ENCODE measurements around the gene TEFM. TPM values are rescaled to one million over a fixed set of nuclear protein-coding genes. Genes with fewer than 3 reads are reported as not detected.
A peak's percentile ranks its signal among the peaks of the same experiment; 100 is the strongest.
"Not testable (repeated sequence)": the region's sequence is repeated elsewhere in the genome, so short reads cannot be mapped to it uniquely, and the experiment has no call there.

Gene TEFM
- total and polyA plus RNA-seq, 4 experiments from 2014 or later: 20.2 to 21.3 (median 21.0) TPM

- Histone ChIP-seq H3K27me3 (ENCODE audit: insufficient read depth, low read length) (peaks cover 15% of the 10 kb centered on the region), H3K27ac (ENCODE audit: low read depth, low read length) (no peak overlapping the region), H3K36me3 (ENCODE audit: insufficient read depth, low read length) (no peaks in the 10 kb centered on the region), H3K4me3 (ENCODE audit: low read length in 2 of 2) (no peak overlapping the region), H3K4me1 (ENCODE audit: insufficient read depth, low read length) (peaks cover 8% of the 10 kb centered on the region), H3K9me3 (ENCODE audit: control insufficient read depth in 1 of 2, low read length in 2 of 2) (no peaks in the 10 kb centered on the region)
- H3K9me3 Mint-ChIP-seq: peaks cover 0 to 1% (median 0%) of the 10 kb centered on the region in 8 donors
- ChIA-PET CTCF (ENCODE audit: partially characterized antibody) (interaction anchor here (1.9 kb wide), 1 partner anchor 11 kb away, joined by 4 read pairs; no protein-coding TSS in a partner anchor), POLR2A (ENCODE audit: partially characterized antibody) (no interaction called here)
- no peaks in the 10 kb centered on the region for H3K36me3 Mint-ChIP-seq
- no peak for DNase-seq
- peaks cover 2 to 16% (median 11%) of the 10 kb centered on the region in 4 donors for H3K4me1 Mint-ChIP-seq
- H3K27me3 Mint-ChIP-seq: peaks cover 24 to 29% of the 10 kb centered on the region in 2 donors
- no peak overlapping the region for H3K27ac Mint-ChIP-seq
- H3K4me3 Mint-ChIP-seq: peak overlapping the region; percentile 3 to 80 (median 56)
- intact Hi-C loops (cut with micrococcal nuclease): no loop called here
These were observed 14.9 kb upstream of the TEFM start for GRCh38 chr17:30920683-30921543.

GRCh38 chr17:30920282-30920681, 14.2 kb upstream of the TEFM start:
- Histone ChIP-seq H3K36me3 (ENCODE audit: insufficient read depth, low read length) (no peaks in the 10 kb centered on the region), H3K27ac (ENCODE audit: low read depth, low read length) (no peak overlapping the region), H3K4me1 (ENCODE audit: insufficient read depth, low read length) (peaks cover 8% of the 10 kb centered on the region), H3K27me3 (ENCODE audit: insufficient read depth, low read length) (peaks cover 15% of the 10 kb centered on the region), H3K4me3 (ENCODE audit: low read length in 2 of 2) (no peak overlapping the region), H3K9me3 (ENCODE audit: control insufficient read depth in 1 of 2, low read length in 2 of 2) (no peaks in the 10 kb centered on the region)
- CTCF ChIA-PET (ENCODE audit: partially characterized antibody): interaction anchor here (1.9 kb wide), 1 partner anchor 12 kb away, joined by 4 read pairs; no protein-coding TSS in a partner anchor
- Mint-ChIP-seq H3K27me3 (peaks cover 23 to 29% of the 10 kb centered on the region in 2 donors), H3K4me3 (no peak overlapping the region), H3K4me1 (peaks cover 2 to 16% (median 11%) of the 10 kb centered on the region in 4 donors), H3K27ac (peak overlapping the region in 1 of 7 donors; percentile 72), H3K9me3 (peaks cover 0 to 1% (median 0%) of the 10 kb centered on the region in 8 donors), H3K36me3 (no peaks in the 10 kb centered on the region)
- POLR2A ChIA-PET (ENCODE audit: partially characterized antibody): no interaction called here
- intact Hi-C loops (cut with micrococcal nuclease): no loop called here
- DNase-seq: no peak

GRCh38 chr17:30917050-30917449, 11.0 kb upstream of the TEFM start:
- peaks cover 0 to 11% (median 6%) of the 10 kb centered on the region in 4 donors for H3K4me1 Mint-ChIP-seq
- CTCF ChIA-PET (ENCODE audit: partially characterized antibody): interaction anchor here (0.6 to 0.7 kb wide), 2 partner anchors 672 to 849 kb away, joined by 3 read pairs; no protein-coding TSS in a partner anchor
- peaks cover 7% of the 10 kb centered on the region for H3K27me3 ChIP-seq (ENCODE audit: insufficient read depth, low read length)
- H3K27ac ChIP-seq (ENCODE audit: low read depth, low read length): no peak overlapping the region
- H3K9me3 Mint-ChIP-seq: peaks cover 0 to 2% (median 0%) of the 10 kb centered on the region in 8 donors
- no peak overlapping the region for H3K4me3 Mint-ChIP-seq
- POLR2A ChIA-PET (ENCODE audit: partially characterized antibody): no interaction called here
- intact Hi-C loops (cut with micrococcal nuclease): no loop called here
- H3K27me3 Mint-ChIP-seq: peaks cover 16 to 17% of the 10 kb centered on the region in 2 donors
- H3K4me3 ChIP-seq (ENCODE audit: low read length in 2 of 2): no peak overlapping the region
- H3K36me3 ChIP-seq (ENCODE audit: insufficient read depth, low read length): no peaks in the 10 kb centered on the region
- no peaks in the 10 kb centered on the region for H3K9me3 ChIP-seq (ENCODE audit: control insufficient read depth in 1 of 2, low read length in 2 of 2)
- H3K27ac Mint-ChIP-seq: no peak overlapping the region
- no peak for DNase-seq
- no peaks in the 10 kb centered on the region for H3K36me3 Mint-ChIP-seq
- H3K4me1 ChIP-seq (ENCODE audit: insufficient read depth, low read length): no peaks in the 10 kb centered on the region

GRCh38 chr17:30915833-30916611, 10.0 kb upstream of the TEFM start:
- Histone ChIP-seq H3K27ac (ENCODE audit: low read depth, low read length) (no peak overlapping the region), H3K36me3 (ENCODE audit: insufficient read depth, low read length) (no peaks in the 10 kb centered on the region), H3K4me3 (ENCODE audit: low read length in 2 of 2) (no peak overlapping the region), H3K9me3 (ENCODE audit: control insufficient read depth in 1 of 2, low read length in 2 of 2) (no peaks in the 10 kb centered on the region), H3K27me3 (ENCODE audit: insufficient read depth, low read length) (peaks cover under 1% of the 10 kb centered on the region), H3K4me1 (ENCODE audit: insufficient read depth, low read length) (no peaks in the 10 kb centered on the region)
- Mint-ChIP-seq H3K4me1 (peaks cover 0 to 4% (median under 1%) of the 10 kb centered on the region in 4 donors), H3K4me3 (no peak overlapping the region), H3K27ac (no peak overlapping the region), H3K27me3 (peaks cover 10% of the 10 kb centered on the region in 2 donors), H3K36me3 (no peaks in the 10 kb centered on the region), H3K9me3 (peaks cover 0 to 2% (median 0%) of the 10 kb centered on the region in 8 donors)
- ChIA-PET CTCF (ENCODE audit: partially characterized antibody) (interaction anchor here (1.1 kb wide), 1 partner anchor 300 kb away, joined by 4 read pairs; no protein-coding TSS in a partner anchor), POLR2A (ENCODE audit: partially characterized antibody) (no interaction called here)
- intact Hi-C loops (cut with micrococcal nuclease): no loop called here
- DNase-seq: no peak

- no peaks in the 10 kb centered on the region for H3K27me3 ChIP-seq (ENCODE audit: insufficient read depth, low read length)
- no peak for DNase-seq
- H3K9me3 ChIP-seq (ENCODE audit: control insufficient read depth in 1 of 2, low read length in 2 of 2): no peaks in the 10 kb centered on the region
- H3K4me3 ChIP-seq (ENCODE audit: low read length in 2 of 2): no peak overlapping the region
- no peaks in the 10 kb centered on the region for H3K4me1 ChIP-seq (ENCODE audit: insufficient read depth, low read length)
- ChIA-PET CTCF (ENCODE audit: partially characterized antibody) (no interaction called here), POLR2A (ENCODE audit: partially characterized antibody) (no interaction called here)
- Mint-ChIP-seq H3K36me3 (no peaks in the 10 kb centered on the region), H3K27ac (no peak overlapping the region), H3K9me3 (peaks cover 0 to 2% (median 0%) of the 10 kb centered on the region in 8 donors), H3K27me3 (peaks cover 0 to 3% of the 10 kb centered on the region in 2 donors), H3K4me3 (no peak overlapping the region), H3K4me1 (peaks cover 0 to 3% (median 1%) of the 10 kb centered on the region in 4 donors)
- H3K36me3 ChIP-seq (ENCODE audit: insufficient read depth, low read length): no peaks in the 10 kb centered on the region
- intact Hi-C loops (cut with micrococcal nuclease): no loop called here
- H3K27ac ChIP-seq (ENCODE audit: low read depth, low read length): no peak overlapping the region
These were observed 7.9 kb upstream of the TEFM start for GRCh38 chr17:30913955-30914354.

GRCh38 chr17:30910151-30910550, 4.1 kb upstream of the TEFM start:
- H3K27me3 Mint-ChIP-seq; DNase-seq; intact Hi-C loops (cut with micrococcal nuclease); H3K9me3 ChIP-seq (ENCODE audit: control insufficient read depth in 1 of 2, low read length in 2 of 2); H3K9me3 Mint-ChIP-seq; POLR2A ChIA-PET (ENCODE audit: partially characterized antibody); H3K4me3 ChIP-seq (ENCODE audit: low read length in 2 of 2); H3K27ac Mint-ChIP-seq; H3K27me3 ChIP-seq (ENCODE audit: insufficient read depth, low read length); H3K27ac ChIP-seq (ENCODE audit: low read depth, low read length); H3K36me3 ChIP-seq (ENCODE audit: insufficient read depth, low read length); CTCF ChIA-PET (ENCODE audit: partially characterized antibody): not testable (repeated sequence)
- H3K4me3 Mint-ChIP-seq: peak overlapping the region in 1 of 8 donors; percentile 25
- H3K4me1 ChIP-seq (ENCODE audit: insufficient read depth, low read length): peaks cover 20% of the 10 kb centered on the region
- H3K36me3 Mint-ChIP-seq: peaks cover 0 to 11% of the 10 kb centered on the region in 2 donors
- H3K4me1 Mint-ChIP-seq: peaks cover 10 to 34% (median 20%) of the 10 kb centered on the region in 4 donors

Measured in CD4-positive, alpha-beta memory T cell (primary cell).